ENCODE results near the gene PABPN1L. TPM values are rescaled to one million over a fixed set of nuclear protein-coding genes. Genes with fewer than 3 reads are reported as not detected.

Gene PABPN1L
- total RNA-seq, 2 experiments from 2014 or later, result not detected

- Mint-ChIP-seq H3K27ac (no peak overlapping the region), H3K27me3 (ENCODE audit: low read depth) (no peaks in the 10 kb centered on the region), H3K9me3 (ENCODE audit: insufficient read depth) (no peaks in the 10 kb centered on the region), H3K4me3 (no peak overlapping the region), H3K4me1 (ENCODE audit: low read depth) (peaks cover 5% of the 10 kb centered on the region), H3K36me3 (ENCODE audit: low read depth) (no peaks in the 10 kb centered on the region)
- POLR2A ChIA-PET, result interaction anchor here (0.6 kb wide), 1 partner anchor 289 kb away, joined by 3 read pairs; no protein-coding TSS in a partner anchor
- CTCF ChIA-PET, result no interaction called here
- DNase-seq (no peak), ATAC-seq (no peak)
These were observed 12.7 kb upstream of the PABPN1L start for GRCh38 chr16:88878967-88879787.

- Mint-ChIP-seq H3K9me3 (ENCODE audit: insufficient read depth) (no peaks in the 10 kb centered on the region), H3K4me3 (no peak overlapping the region), H3K27ac (no peak overlapping the region), H3K36me3 (ENCODE audit: low read depth) (no peaks in the 10 kb centered on the region), H3K4me1 (ENCODE audit: low read depth) (peaks cover 5% of the 10 kb centered on the region), H3K27me3 (ENCODE audit: low read depth) (no peaks in the 10 kb centered on the region)
- ATAC-seq, result no peak
- ChIA-PET POLR2A (no interaction called here), CTCF (no interaction called here)
- DNase-seq, result no peak
These were observed 11.9 kb upstream of the PABPN1L start for GRCh38 chr16:88878356-88878755.

GRCh38 chr16:88877564-88878289 is 11.3 kb upstream of the PABPN1L start:
- Mint-ChIP-seq H3K4me1 (ENCODE audit: low read depth) (peaks cover 5% of the 10 kb centered on the region), H3K27me3 (ENCODE audit: low read depth) (no peaks in the 10 kb centered on the region), H3K27ac (no peak overlapping the region), H3K9me3 (ENCODE audit: insufficient read depth) (no peaks in the 10 kb centered on the region), H3K36me3 (ENCODE audit: low read depth) (no peaks in the 10 kb centered on the region), H3K4me3 (no peak overlapping the region)
- ATAC-seq (no peak), DNase-seq (no peak)
- POLR2A ChIA-PET, result no interaction called here
- CTCF ChIA-PET, result no interaction called here

- no peak overlapping the region for H3K27ac Mint-ChIP-seq
- DNase-seq (no peak), ATAC-seq (no peak)
- H3K9me3 Mint-ChIP-seq (ENCODE audit: insufficient read depth), result no peaks in the 10 kb centered on the region
- ChIA-PET POLR2A (no interaction called here), CTCF (no interaction called here)
- no peak overlapping the region for H3K4me3 Mint-ChIP-seq
- no peaks in the 10 kb centered on the region for H3K27me3 Mint-ChIP-seq (ENCODE audit: low read depth)
- no peaks in the 10 kb centered on the region for H3K4me1 Mint-ChIP-seq (ENCODE audit: low read depth)
- H3K36me3 Mint-ChIP-seq (ENCODE audit: low read depth), result no peaks in the 10 kb centered on the region
These were observed 10.6 kb upstream of the PABPN1L start for GRCh38 chr16:88876942-88877526.

- Mint-ChIP-seq H3K36me3 (ENCODE audit: low read depth) (no peaks in the 10 kb centered on the region), H3K4me1 (ENCODE audit: low read depth) (no peaks in the 10 kb centered on the region), H3K4me3 (no peak overlapping the region), H3K9me3 (ENCODE audit: insufficient read depth) (no peaks in the 10 kb centered on the region), H3K27me3 (ENCODE audit: low read depth) (peaks cover 5% of the 10 kb centered on the region), H3K27ac (no peak overlapping the region)
- no peak for DNase-seq
- no peak for ATAC-seq
- ChIA-PET CTCF (no interaction called here), POLR2A (no interaction called here)
These were observed 9.3 kb upstream of the PABPN1L start for GRCh38 chr16:88875703-88876234.

GRCh38 chr16:88874938-88875599 is 8.6 kb upstream of the PABPN1L start:
- Mint-ChIP-seq H3K27me3 (ENCODE audit: low read depth) (peaks cover 9% of the 10 kb centered on the region), H3K36me3 (ENCODE audit: low read depth) (no peaks in the 10 kb centered on the region), H3K9me3 (ENCODE audit: insufficient read depth) (no peaks in the 10 kb centered on the region), H3K4me3 (no peak overlapping the region), H3K27ac (no peak overlapping the region), H3K4me1 (ENCODE audit: low read depth) (no peaks in the 10 kb centered on the region)
- no peak for DNase-seq
- no peak for ATAC-seq
- POLR2A ChIA-PET, result no interaction called here
- CTCF ChIA-PET, result no interaction called here

- CTCF ChIA-PET, result interaction anchor here (0.7 kb wide), 1 partner anchor 15 kb away, joined by 3 read pairs; no protein-coding TSS in a partner anchor
- no peak for ATAC-seq
These were observed 6.3 kb upstream of the PABPN1L start for GRCh38 chr16:88872650-88873331.

GRCh38 chr16:88871730-88872416 is 5.4 kb upstream of the PABPN1L start:
- Mint-ChIP-seq H3K9me3 (ENCODE audit: insufficient read depth) (no peaks in the 10 kb centered on the region), H3K27ac (no peak overlapping the region), H3K4me1 (ENCODE audit: low read depth) (no peaks in the 10 kb centered on the region), H3K36me3 (ENCODE audit: low read depth) (no peaks in the 10 kb centered on the region), H3K4me3 (no peak overlapping the region), H3K27me3 (ENCODE audit: low read depth) (peaks cover 9% of the 10 kb centered on the region)
- DNase-seq, result no peak
- POLR2A ChIA-PET, result no interaction called here
- ATAC-seq, result no peak
- CTCF ChIA-PET, result no interaction called here

More at GRCh38 chr16:88872650-88873331, 6.3 kb upstream of the PABPN1L start:
- no peaks in the 10 kb centered on the region for H3K36me3 Mint-ChIP-seq (ENCODE audit: low read depth)
- no peak overlapping the region for H3K27ac Mint-ChIP-seq
- no peaks in the 10 kb centered on the region for H3K4me1 Mint-ChIP-seq (ENCODE audit: low read depth)
- H3K27me3 Mint-ChIP-seq (ENCODE audit: low read depth), result peaks cover 9% of the 10 kb centered on the region
- POLR2A ChIA-PET, result no interaction called here
- no peaks in the 10 kb centered on the region for H3K9me3 Mint-ChIP-seq (ENCODE audit: insufficient read depth)
- DNase-seq, result no peak
- no peak overlapping the region for H3K4me3 Mint-ChIP-seq

GRCh38 chr16:88871349-88871702 is 4.9 kb upstream of the PABPN1L start:
- CTCF ChIA-PET, result no interaction called here
- ATAC-seq (no peak), DNase-seq (no peak)
- no peaks in the 10 kb centered on the region for H3K36me3 Mint-ChIP-seq (ENCODE audit: low read depth)
- H3K4me3 Mint-ChIP-seq, result no peak overlapping the region
- H3K27me3 Mint-ChIP-seq (ENCODE audit: low read depth), result peaks cover 9% of the 10 kb centered on the region
- POLR2A ChIA-PET, result no interaction called here
- no peaks in the 10 kb centered on the region for H3K9me3 Mint-ChIP-seq (ENCODE audit: insufficient read depth)
- H3K4me1 Mint-ChIP-seq (ENCODE audit: low read depth), result no peaks in the 10 kb centered on the region
- no peak overlapping the region for H3K27ac Mint-ChIP-seq

- no peak for ATAC-seq
- H3K36me3 Mint-ChIP-seq (ENCODE audit: low read depth), result no peaks in the 10 kb centered on the region
- CTCF ChIA-PET, result no interaction called here
These were observed 4.3 kb upstream of the PABPN1L start for GRCh38 chr16:88870608-88871348.

GRCh38 chr16:88869673-88869980 is 3.2 kb upstream of the PABPN1L start:
- peaks cover 9% of the 10 kb centered on the region for H3K27me3 Mint-ChIP-seq (ENCODE audit: low read depth)
- no peaks in the 10 kb centered on the region for H3K36me3 Mint-ChIP-seq (ENCODE audit: low read depth)
- CTCF ChIA-PET, result no interaction called here
- no peak for ATAC-seq
- no peak for DNase-seq
- no peaks in the 10 kb centered on the region for H3K9me3 Mint-ChIP-seq (ENCODE audit: insufficient read depth)
- H3K4me1 Mint-ChIP-seq (ENCODE audit: low read depth), result no peaks in the 10 kb centered on the region
- H3K4me3 Mint-ChIP-seq, result no peak overlapping the region
- POLR2A ChIA-PET, result no interaction called here
- no peak overlapping the region for H3K27ac Mint-ChIP-seq

More at GRCh38 chr16:88870608-88871348, 4.3 kb upstream of the PABPN1L start:
- no peak overlapping the region for H3K4me3 Mint-ChIP-seq
- DNase-seq, result no peak
- peaks cover 9% of the 10 kb centered on the region for H3K27me3 Mint-ChIP-seq (ENCODE audit: low read depth)
- no peak overlapping the region for H3K27ac Mint-ChIP-seq
- H3K9me3 Mint-ChIP-seq (ENCODE audit: insufficient read depth), result no peaks in the 10 kb centered on the region
- no peaks in the 10 kb centered on the region for H3K4me1 Mint-ChIP-seq (ENCODE audit: low read depth)
- POLR2A ChIA-PET, result no interaction called here

Data from activated CD8-positive, alpha-beta T cell treated with anti-CD3 and anti-CD28 coated beads, Interleukin-2, amount 10 ng/mL, durations not matched to agents 7 days and 5 days (primary cell).